Kidney epithelial cell (primary cell): Measurements from ENCODE around the gene PTTG1IP. TPM values are rescaled to one million over a fixed set of nuclear protein-coding genes. Genes with fewer than 3 reads are reported as not detected.

Experiments used
- DNase-seq: peaks from one replicate; pipeline ENCODE4 v3.0.0-alpha.2; 2010; ENCODE audit warnings: low read depth
- H3K27me3 ChIP-seq: 2 replicates; pipeline ENCODE4 v1.6.0; 2011; ENCODE audit warnings: low read length; ENCODE audit not compliant: control insufficient read depth, insufficient read depth
- H3K36me3 ChIP-seq: 2 replicates; pipeline ENCODE4 v1.5.1; 2011; ENCODE audit warnings: low read length; ENCODE audit not compliant: control insufficient read depth, insufficient read depth
- H3K4me3 ChIP-seq: 2 replicates; pipeline ENCODE4 v1.5.1; 2011; ENCODE audit warnings: low read depth, mild to moderate bottlenecking, control low read depth, low read length
- CTCF ChIP-seq: IDR thresholded peaks from 2 replicates; pipeline ENCODE4 v1.5.1; 2011; ENCODE audit warnings: mild to moderate bottlenecking, moderate library complexity, low read length, control low read depth, inconsistent platforms; ENCODE audit not compliant: insufficient read depth, poor library complexity, severe bottlenecking
- total RNA-seq: library from RNA; depleted of rRNA; stranded (reverse); fragments of >200 nt; gene quantifications from 2 replicates; pipeline ENCODE4 v1.2.3, GENCODE V29; 2015

Gene PTTG1IP
- total RNA-seq, 1 donor from 2014 or later = 538 TPM

GRCh38 chr21:44918581-44919033 is 45.1 kb upstream of the PTTG1IP start:
- DNase-seq = no peak
- H3K36me3 ChIP-seq = no peaks in the 10 kb centered on the region
- TF ChIP-seq CTCF = no peak
- H3K4me3 ChIP-seq = no peak overlapping the region
- peaks cover 15% of the 10 kb centered on the region for H3K27me3 ChIP-seq

- no peak for TF ChIP-seq CTCF
- DNase-seq = no peak
- Histone ChIP-seq H3K36me3 (no peaks in the 10 kb centered on the region), H3K4me3 (no peak overlapping the region), H3K27me3 (peaks cover 15% of the 10 kb centered on the region)
Observed at GRCh38 chr21:44918107-44918470, 44.6 kb upstream of the PTTG1IP start.

GRCh38 chr21:44917446-44918106 is 44.1 kb upstream of the PTTG1IP start:
- no peak for DNase-seq
- TF ChIP-seq CTCF = no peak
- Histone ChIP-seq H3K36me3 (no peaks in the 10 kb centered on the region), H3K27me3 (peaks cover 15% of the 10 kb centered on the region), H3K4me3 (no peak overlapping the region)

- no peak for DNase-seq
- TF ChIP-seq CTCF = no peak
- H3K4me3 ChIP-seq = no peak overlapping the region
- H3K36me3 ChIP-seq = no peaks in the 10 kb centered on the region
- peaks cover 15% of the 10 kb centered on the region for H3K27me3 ChIP-seq
Observed at GRCh38 chr21:44916965-44917364, 43.5 kb upstream of the PTTG1IP start.

- no peak for DNase-seq
- H3K27me3 ChIP-seq = peaks cover 10% of the 10 kb centered on the region
- no peak for TF ChIP-seq CTCF
- H3K4me3 ChIP-seq = no peak overlapping the region
- H3K36me3 ChIP-seq = no peaks in the 10 kb centered on the region
Observed at GRCh38 chr21:44914176-44914874, 40.8 kb upstream of the PTTG1IP start.
